A549 treated with AZD2906 at 1 μM for 4 hours (cell line): ENCODE measurements around the gene KPNA6. TPM values are rescaled to one million over a fixed set of nuclear protein-coding genes. Genes with fewer than 3 reads are reported as not detected.

Experiments
- total RNA-seq: library from RNA; stranded (reverse); fragments of 200-300 nt; extraction: Qiagen RNA extraction; gene quantifications from 5 replicates; pipeline ENCODE4 v1.2.3, GENCODE V29; 2022

KPNA6 gene
- total RNA-seq = 12.7 to 18.2 TPM (median 13.8 TPM) in 5 replicates

GRCh38 chr1:32107742-32108661 lies at the start of gene KPNA6:
Gene KPNA6 (plus strand): TSS chr1:32108056. CDS start chr1:32108131, 75 bp downstream.

GRCh38 chr1:32072622-32073298 lies 35.1 kb upstream of the KPNA6 start, which contains the start of gene TMEM39B:
Gene TMEM39B (plus strand): TSS chr1:32072939. CDS start chr1:32073048, 109 bp downstream.

GRCh38 chr1:32179443-32180185 lies 71.8 kb downstream of the KPNA6 start, which contains the start of gene TXLNA:
Gene TXLNA (plus strand): TSS chr1:32179675. CDS start chr1:32180346, 671 bp downstream.

GRCh38 chr1:32200226-32201010 lies 92.6 kb downstream of the KPNA6 start, which contains the start of gene CCDC28B:
Gene CCDC28B (plus strand): TSS chr1:32200595. CDS start chr1:32201936, 1,341 bp downstream.

GRCh38 chr1:32205401-32206370 lies 97.8 kb downstream of the KPNA6 start, which contains the start of gene IQCC:
Gene IQCC (plus strand): TSS chr1:32205671. CDS start chr1:32205682, 11 bp downstream.

GRCh38 chr1:32208891-32209328 lies 101.1 kb downstream of the KPNA6 start, which contains the start of gene DCDC2B:
Gene DCDC2B (plus strand): TSS chr1:32209089. CDS start chr1:32209094, 5 bp downstream.

GRCh38 chr1:32221980-32222755 lies 114.3 kb downstream of the KPNA6 start, which contains the start of the genes EIF3I and TMEM234:
Gene EIF3I (plus strand): TSS chr1:32222407. CDS start chr1:32222442, 35 bp downstream.
Gene TMEM234 (minus strand): TSS chr1:32222353. CDS start chr1:32222322, 31 bp downstream.

Other genes starting within 250 kb of the KPNA6 start
- 148 to 167 TPM (median 158 TPM) in 5 replicates for gene PTP4A2, start 169.7 kb upstream of the KPNA6 start, total RNA-seq
- gene KHDRBS1, start 94.2 kb upstream of the KPNA6 start, total RNA-seq = 126 to 142 TPM (median 130 TPM) in 5 replicates
- gene TMEM39B, start 35.1 kb upstream of the KPNA6 start, total RNA-seq = 9.4 to 11.1 TPM (median 10.9 TPM) in 5 replicates
- gene TXLNA, start 71.6 kb downstream of the KPNA6 start, total RNA-seq = 24.3 to 31.2 TPM (median 24.9 TPM) in 5 replicates
- gene CCDC28B, start 92.5 kb downstream of the KPNA6 start, total RNA-seq = 1.6 to 2.0 TPM (median 1.8 TPM) in 5 replicates
- gene IQCC, start 97.6 kb downstream of the KPNA6 start, total RNA-seq = 1.4 to 2.1 TPM (median 1.8 TPM) in 5 replicates
- gene DCDC2B, start 101.0 kb downstream of the KPNA6 start, total RNA-seq = not detected in 5 replicates
- gene TMEM234, start 114.3 kb downstream of the KPNA6 start, total RNA-seq = 7.3 to 9.4 TPM (median 8.8 TPM) in 5 replicates
- gene EIF3I, start 114.4 kb downstream of the KPNA6 start, total RNA-seq = 267 to 287 TPM (median 277 TPM) in 5 replicates
- 0.29 to 0.88 TPM (median 0.45 TPM) in 5 replicates for gene FAM167B, start 139.2 kb downstream of the KPNA6 start, total RNA-seq
- gene LCK, start 143.2 kb downstream of the KPNA6 start, total RNA-seq = 0.06 to 0.09 TPM in 2 of 5 replicates, not detected in the others
- 47.4 to 53.3 TPM (median 52.0 TPM) in 5 replicates for gene HDAC1, start 184.0 kb downstream of the KPNA6 start, total RNA-seq
- gene MARCKSL1, start 228.2 kb downstream of the KPNA6 start, total RNA-seq = 55.2 to 71.9 TPM (median 64.9 TPM) in 5 replicates